ENCODE measurements around the gene DNAI1. TPM values are rescaled to one million over a fixed set of nuclear protein-coding genes. Genes with fewer than 3 reads are reported as not detected.

DNAI1 gene
- polyA plus RNA-seq, 1 of the 3 experiments (the other 2 are of a cell fraction), result 0.46 TPM

GRCh38 chr9:34556949-34557348, 98.3 kb downstream of the DNAI1 start (continued):
- no peak for TF ChIP-seq IRF3 (IDR thresholded peaks at IDR 0.05; ENCODE audit: low read depth, low read length)
- TF ChIP-seq USF1 (IDR thresholded peaks at IDR 0.05; ENCODE audit: borderline replicate concordance, low read depth), result no peak

GRCh38 chr9:34557426-34558321, 99.1 kb downstream of the DNAI1 start:
- DNase-seq, result peak; percentile 61
- no peaks in the 10 kb centered on the region for H3K9me2 ChIP-seq
- ChIA-PET POLR2A (interaction anchor here (1.1 to 2.1 kb wide), 3 partner anchors 13 to 25 kb away, joined by 3 to 10 read pairs (median 6); no protein-coding TSS in a partner anchor), CTCF (interaction anchor here (0.8 to 18.0 kb wide), 9 partner anchors 10 to 154 kb away, joined by 3 to 507 read pairs (median 4); partner anchors contain the start of genes CNTFR and RPP25L)
- peak overlapping the region in 1 of 2 experiments; percentile 74; a peak in 1 of 4 replicates for H3K27ac ChIP-seq (ENCODE audit: low read depth in 2 of 2, low read length in 1 of 2)
- no peak overlapping the region for H3K4me3 ChIP-seq (ENCODE audit: low read depth in 2 of 2, low read length in 1 of 2)
- no peaks in the 10 kb centered on the region for H3K27me3 ChIP-seq (ENCODE audit: insufficient read depth)
- H3K9me3 ChIP-seq, result no peaks in the 10 kb centered on the region
- H2AFZ ChIP-seq (ENCODE audit: low read depth), result no peak overlapping the region
- H3K36me3 ChIP-seq (replicated peaks in 1 of 2; ENCODE audit: control insufficient read depth in 1 of 2, insufficient read depth in 2 of 2, low read length in 1 of 2), result no peaks in the 10 kb centered on the region
- H4K20me1 ChIP-seq (ENCODE audit: insufficient read depth), result no peaks in the 10 kb centered on the region
- no peaks in the 10 kb centered on the region for H3F3A ChIP-seq (replicated peaks; ENCODE audit: insufficient read depth)
- TF ChIP-seq EP300 (IDR thresholded peaks at IDR 0.05; ENCODE audit: borderline replicate concordance in 1 of 2, low read depth in 1 of 2, low read length in 1 of 2) (0 out of 4 replicates have a peak, but pooled peaks of 1 of the 2 experiments have one; percentile 37), EZH2phosphoT487 (IDR thresholded peaks at IDR 0.05; ENCODE audit: borderline replicate concordance, low read depth) (no peak)
- no peak overlapping the region for H3K4me2 ChIP-seq
- H3K4me1 ChIP-seq (ENCODE audit: control insufficient read depth in 1 of 2, insufficient read depth in 2 of 2, low read depth in 1 of 2, low read length in 1 of 2), result peaks cover 0 to 94% of the 10 kb centered on the region in 2 experiments; a peak in 2 of 4 replicates
- H3K9ac ChIP-seq, result no peak overlapping the region
- no peaks in the 10 kb centered on the region for H3K79me2 ChIP-seq (ENCODE audit: insufficient read depth)
- WGBS (ENCODE audit: low lambda C conversion rate), result 58% methylated on average over 17 of the region's 19 CpGs

DNA sequence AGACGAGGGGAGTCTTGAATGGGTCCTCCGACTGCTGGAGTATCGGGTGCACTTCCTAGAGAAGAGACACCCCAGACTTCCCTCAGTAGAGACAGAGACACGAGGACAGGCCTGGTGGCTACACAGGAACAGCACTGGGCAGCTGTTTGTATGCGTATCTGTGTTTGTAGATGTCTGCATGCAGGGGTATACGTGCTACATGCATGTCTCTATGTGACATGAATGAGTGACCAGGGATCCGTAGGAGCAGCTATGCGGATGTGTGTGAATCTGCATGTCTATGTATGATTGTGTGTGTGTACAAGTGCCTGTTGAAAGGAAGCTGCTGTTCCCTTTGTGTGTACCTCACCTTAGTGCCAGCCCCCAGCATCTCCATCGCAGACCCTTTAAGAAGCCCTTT, 99.8 kb downstream of the DNAI1 start:
- H3K9ac ChIP-seq, result no peak overlapping the region
- no peaks in the 10 kb centered on the region for H3F3A ChIP-seq (replicated peaks; ENCODE audit: insufficient read depth)
- 85% methylated on average over 5 of the region's 9 CpGs for WGBS (ENCODE audit: low lambda C conversion rate)
- POLR2A ChIA-PET, result interaction anchor here (1.1 to 2.1 kb wide), 3 partner anchors 12 to 24 kb away, joined by 3 to 10 read pairs (median 6); no protein-coding TSS in a partner anchor
- no peak overlapping the region for H3K4me2 ChIP-seq
- H4K20me1 ChIP-seq (ENCODE audit: insufficient read depth), result no peaks in the 10 kb centered on the region
- no peaks in the 10 kb centered on the region for H3K27me3 ChIP-seq (ENCODE audit: insufficient read depth)
- H3K9me3 ChIP-seq, result no peaks in the 10 kb centered on the region
- H2AFZ ChIP-seq (ENCODE audit: low read depth), result no peak overlapping the region
- DNase-seq, result no peak
- no peak overlapping the region for H3K4me3 ChIP-seq (ENCODE audit: low read depth in 2 of 2, low read length in 1 of 2)
- peaks cover 0 to 87% of the 10 kb centered on the region in 2 experiments; a peak in 2 of 4 replicates for H3K4me1 ChIP-seq (ENCODE audit: control insufficient read depth in 1 of 2, insufficient read depth in 2 of 2, low read depth in 1 of 2, low read length in 1 of 2)
- peak overlapping the region in 1 of 2 experiments; percentile 74; a peak in 2 of 4 replicates for H3K27ac ChIP-seq (ENCODE audit: low read depth in 2 of 2, low read length in 1 of 2)
- CTCF ChIA-PET, result interaction anchor here (0.8 to 18.0 kb wide), 9 partner anchors 10 to 76 kb away, joined by 3 to 507 read pairs (median 5); partner anchors contain the start of genes CNTFR and RPP25L
- no peaks in the 10 kb centered on the region for H3K9me2 ChIP-seq
- no peaks in the 10 kb centered on the region for H3K36me3 ChIP-seq (replicated peaks in 1 of 2; ENCODE audit: control insufficient read depth in 1 of 2, insufficient read depth in 2 of 2, low read length in 1 of 2)
- no peaks in the 10 kb centered on the region for H3K79me2 ChIP-seq (ENCODE audit: insufficient read depth)
- no peak for TF ChIP-seq GATA2 (CRISPR knock-in tag; IDR thresholded peaks at IDR 0.05)
- no peak for TF ChIP-seq SMC3 (IDR thresholded peaks at IDR 0.05; ENCODE audit: low read depth, low read length)
- TF ChIP-seq MEF2A (IDR thresholded peaks at IDR 0.05; ENCODE audit: borderline replicate concordance, low read depth), result no peak
- TF ChIP-seq, protein P1, sequence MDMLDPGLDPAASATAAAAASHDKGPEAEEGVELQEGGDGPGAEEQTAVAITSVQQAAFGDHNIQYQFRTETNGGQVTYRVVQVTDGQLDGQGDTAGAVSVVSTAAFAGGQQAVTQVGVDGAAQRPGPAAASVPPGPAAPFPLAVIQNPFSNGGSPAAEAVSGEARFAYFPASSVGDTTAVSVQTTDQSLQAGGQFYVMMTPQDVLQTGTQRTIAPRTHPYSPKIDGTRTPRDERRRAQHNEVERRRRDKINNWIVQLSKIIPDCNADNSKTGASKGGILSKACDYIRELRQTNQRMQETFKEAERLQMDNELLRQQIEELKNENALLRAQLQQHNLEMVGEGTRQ (IDR thresholded peaks at IDR 0.05; ENCODE audit: borderline replicate concordance, low read depth, low read length), result no peak
- no peak for TF ChIP-seq SIN3A (IDR thresholded peaks at IDR 0.05; ENCODE audit: borderline replicate concordance, low read depth, low read length)
- no peak for TF ChIP-seq JUND (IDR thresholded peaks at IDR 0.05)
- no peak for TF ChIP-seq REST (IDR thresholded peaks at IDR 0.05; ENCODE audit: low read depth, low read length)
- no peak for TF ChIP-seq RAD21 (IDR thresholded peaks at IDR 0.05; ENCODE audit: low read length)
- no peak for TF ChIP-seq USF1 (IDR thresholded peaks at IDR 0.05; ENCODE audit: borderline replicate concordance, low read depth)
- TF ChIP-seq YY1 (IDR thresholded peaks at IDR 0.05; ENCODE audit: low read depth), result no peak
- TF ChIP-seq NRF1 (IDR thresholded peaks at IDR 0.05; ENCODE audit: low read depth, low read length), result no peak
- no peak for TF ChIP-seq EP300 (IDR thresholded peaks at IDR 0.05; ENCODE audit: borderline replicate concordance in 1 of 2, low read depth in 1 of 2, low read length in 1 of 2)
- no peak for TF ChIP-seq TCF12 (IDR thresholded peaks at IDR 0.05)
